GM12874 (cell line): Measurements from ENCODE around the gene TTC16.

ENCODE experiments used
- TF ChIP-seq, protein P1 (sequence below): IDR thresholded peaks from 2 replicates; pipeline ENCODE4 v1.5.1; 2011; ENCODE audit warnings: low read depth, mild to moderate bottlenecking, control low read depth, low read length, moderate library complexity; ENCODE audit not compliant: insufficient read depth

Gene TTC16

DNA sequence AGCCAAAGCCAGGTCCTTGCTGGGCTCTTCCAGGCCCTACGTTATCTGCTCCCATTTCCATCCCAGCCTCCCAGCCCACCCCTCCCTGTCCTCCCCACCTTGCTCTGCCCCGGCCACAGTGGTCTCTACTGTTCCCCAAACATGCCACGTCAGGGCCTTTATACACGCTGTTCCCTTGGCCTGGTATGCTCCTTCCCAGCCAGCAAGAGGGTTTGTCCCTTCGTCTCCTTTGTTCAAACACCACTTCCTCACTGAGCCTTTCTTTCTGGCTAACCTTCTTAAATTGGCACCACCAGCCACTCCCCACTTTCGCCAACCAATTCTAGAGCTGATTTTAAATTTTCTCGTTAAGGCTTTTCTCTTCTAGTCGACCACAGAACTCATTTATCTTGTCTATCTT is 52.8 kb downstream of the TTC16 start:
- TF ChIP-seq, protein P1, sequence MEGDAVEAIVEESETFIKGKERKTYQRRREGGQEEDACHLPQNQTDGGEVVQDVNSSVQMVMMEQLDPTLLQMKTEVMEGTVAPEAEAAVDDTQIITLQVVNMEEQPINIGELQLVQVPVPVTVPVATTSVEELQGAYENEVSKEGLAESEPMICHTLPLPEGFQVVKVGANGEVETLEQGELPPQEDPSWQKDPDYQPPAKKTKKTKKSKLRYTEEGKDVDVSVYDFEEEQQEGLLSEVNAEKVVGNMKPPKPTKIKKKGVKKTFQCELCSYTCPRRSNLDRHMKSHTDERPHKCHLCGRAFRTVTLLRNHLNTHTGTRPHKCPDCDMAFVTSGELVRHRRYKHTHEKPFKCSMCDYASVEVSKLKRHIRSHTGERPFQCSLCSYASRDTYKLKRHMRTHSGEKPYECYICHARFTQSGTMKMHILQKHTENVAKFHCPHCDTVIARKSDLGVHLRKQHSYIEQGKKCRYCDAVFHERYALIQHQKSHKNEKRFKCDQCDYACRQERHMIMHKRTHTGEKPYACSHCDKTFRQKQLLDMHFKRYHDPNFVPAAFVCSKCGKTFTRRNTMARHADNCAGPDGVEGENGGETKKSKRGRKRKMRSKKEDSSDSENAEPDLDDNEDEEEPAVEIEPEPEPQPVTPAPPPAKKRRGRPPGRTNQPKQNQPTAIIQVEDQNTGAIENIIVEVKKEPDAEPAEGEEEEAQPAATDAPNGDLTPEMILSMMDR, result no peak

DNA sequence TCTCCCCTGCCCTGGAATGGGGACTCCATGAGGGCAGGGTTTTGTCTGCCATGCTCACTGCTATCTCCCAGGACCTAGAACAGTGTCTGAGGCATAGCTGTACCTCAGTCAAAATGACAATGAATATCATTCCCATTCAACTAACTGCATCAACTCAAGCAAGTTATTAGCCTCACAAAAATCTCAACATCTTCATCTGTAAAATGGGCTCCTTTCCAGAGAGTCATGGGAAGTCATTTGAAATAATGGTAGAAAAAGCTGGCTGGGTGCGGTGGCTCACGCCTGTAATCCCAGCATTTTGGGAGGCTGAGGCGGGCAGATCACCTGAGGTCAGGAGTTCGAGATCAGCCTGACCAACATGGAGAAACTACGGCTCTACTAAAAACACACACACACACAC is 53.2 kb downstream of the TTC16 start:
- TF ChIP-seq, protein P1, result no peak

DNA sequence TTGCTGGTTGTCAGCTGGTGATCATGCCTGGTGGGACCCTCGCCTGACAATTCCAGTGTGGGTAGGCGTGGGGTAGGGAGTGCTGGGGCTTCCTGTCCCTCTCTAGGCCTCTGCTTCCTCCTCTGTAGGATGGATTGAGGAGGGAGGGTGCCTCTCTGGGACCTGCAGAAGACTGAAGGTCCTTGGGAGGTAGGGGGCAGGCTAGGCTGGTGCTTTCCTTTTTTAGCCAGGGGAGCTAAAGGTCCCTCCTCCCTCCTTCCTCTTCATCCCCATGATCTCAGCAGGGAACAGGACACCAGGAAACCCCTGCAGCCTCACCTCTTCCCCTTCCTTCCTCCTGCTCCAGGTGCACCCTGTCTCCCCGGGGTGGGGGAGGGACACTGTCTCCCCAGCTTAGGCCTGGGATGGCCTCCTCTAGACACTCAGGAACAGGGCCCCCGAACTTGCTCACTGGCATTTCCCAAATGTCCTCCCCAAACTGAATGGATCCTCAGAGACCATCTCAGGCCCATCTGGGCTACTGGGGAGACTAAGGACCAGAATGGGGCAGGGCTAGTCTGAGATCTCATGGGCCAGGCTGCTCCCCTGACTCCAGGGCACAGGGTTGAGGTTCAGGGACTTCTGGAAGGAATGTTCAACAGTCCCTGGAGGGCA is 54.2 kb downstream of the TTC16 start:
- TF ChIP-seq, protein P1, result no peak

DNA sequence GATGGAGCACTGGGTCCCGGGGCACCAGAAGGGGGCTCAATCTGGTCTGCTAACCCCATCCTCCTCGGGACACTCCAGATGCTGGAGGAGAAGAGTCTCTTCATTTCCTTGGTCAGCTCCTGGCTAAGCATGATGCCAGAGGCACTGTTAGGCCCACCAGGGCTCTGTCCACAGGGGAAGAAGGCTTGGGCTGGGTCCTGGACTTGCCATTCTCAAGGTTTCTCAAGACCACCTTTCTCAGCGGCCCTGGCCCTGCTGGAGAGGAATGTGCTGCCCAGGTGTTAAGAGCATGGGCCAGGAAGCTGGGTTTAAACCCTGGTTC is 54.7 kb downstream of the TTC16 start:
- TF ChIP-seq, protein P1, result no peak

DNA sequence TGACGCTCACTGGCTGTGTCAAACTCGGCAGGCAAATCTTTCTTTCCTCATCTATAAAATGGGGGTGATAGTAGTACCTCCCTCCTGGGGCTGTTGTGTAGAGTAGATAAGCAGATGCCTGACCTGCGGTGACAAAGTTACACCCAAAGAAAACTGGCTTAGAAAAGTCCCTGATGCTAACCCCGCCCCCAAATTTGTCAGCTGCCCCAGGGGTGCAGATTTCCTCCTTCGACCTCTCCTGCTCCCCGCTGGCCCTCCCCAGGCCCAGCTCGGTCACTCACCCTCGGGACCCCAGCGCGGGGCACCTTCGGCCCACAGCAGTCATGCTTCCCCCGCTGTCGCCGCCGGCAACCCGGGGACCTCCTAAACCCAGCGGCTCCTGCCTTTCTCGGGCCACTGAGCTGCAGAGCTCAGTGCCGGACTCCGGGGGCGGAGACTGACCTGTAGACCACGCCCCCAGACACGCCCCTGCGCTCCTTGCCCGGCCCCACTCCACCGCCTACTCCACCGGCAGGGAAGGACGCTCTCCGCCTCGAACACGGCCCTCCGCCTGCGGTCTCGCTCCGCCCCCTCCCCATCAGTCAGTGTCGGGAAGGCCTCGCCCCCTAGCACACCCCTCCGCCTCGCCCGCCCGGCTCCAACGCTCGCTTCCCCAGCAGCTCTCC is 55.2 kb downstream of the TTC16 start:
- TF ChIP-seq, protein P1, result no peak

DNA sequence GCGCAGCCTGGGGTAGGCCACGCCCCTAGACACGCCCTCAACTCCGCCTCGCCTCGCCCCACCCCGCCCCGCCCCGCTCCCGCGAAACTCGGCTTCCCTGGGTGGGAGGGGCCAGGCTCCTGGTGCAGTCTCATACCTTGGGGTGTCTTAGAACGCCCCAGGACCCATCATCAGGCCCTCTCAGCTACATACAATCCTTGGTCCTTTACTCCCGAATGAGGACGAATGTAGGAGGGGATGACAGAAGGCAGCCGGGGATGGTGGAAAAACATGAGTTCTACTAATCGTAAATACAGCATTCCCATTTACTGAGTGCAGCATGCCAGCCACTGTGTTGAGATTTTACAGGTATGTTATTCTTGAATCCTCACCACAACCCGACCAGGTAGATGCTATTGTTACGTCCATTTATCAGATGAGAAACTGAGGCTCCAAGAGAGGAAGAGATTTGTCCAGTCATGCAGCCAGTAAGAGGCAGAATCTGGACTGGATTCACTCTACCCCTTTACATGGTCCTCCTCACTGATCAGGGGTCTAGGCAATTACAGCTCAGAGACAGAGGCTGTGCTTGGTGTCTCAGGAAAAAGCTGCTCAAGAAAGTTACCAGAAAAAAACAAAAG is 55.8 kb downstream of the TTC16 start:
- TF ChIP-seq, protein P1, result no peak

DNA sequence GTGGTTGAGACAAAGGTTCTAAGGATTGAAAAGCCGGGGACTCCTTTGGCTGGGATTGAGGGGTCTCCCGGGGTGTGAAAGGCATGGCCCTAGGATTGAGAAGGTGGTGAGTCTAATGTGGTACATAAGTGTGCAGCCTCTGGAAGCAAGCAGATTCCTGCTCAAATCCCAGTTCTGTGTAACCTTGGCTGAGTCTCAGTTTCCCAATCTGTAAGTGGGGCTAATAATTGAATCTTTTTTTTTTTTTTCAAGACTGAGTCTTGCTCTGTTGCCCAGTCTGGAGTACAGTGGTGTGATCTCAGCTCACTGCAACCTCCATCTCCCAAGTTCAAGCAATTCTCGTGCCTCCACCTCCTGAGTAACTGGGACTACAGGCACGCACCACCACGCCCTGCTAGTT is 56.7 kb downstream of the TTC16 start:
- TF ChIP-seq, protein P1, result no peak
